CD4-positive, alpha-beta T cell treated with Interferon gamma for 1 hour (primary cell): ENCODE measurements around the gene B3GNT2.
"Not testable (repeated sequence)": the region's sequence is repeated elsewhere in the genome, so short reads cannot be mapped to it uniquely, and the experiment has no call there.

ENCODE experiments used
- DNase-seq: peaks from one replicate; pipeline ENCODE4 v3.0.0-alpha.2; 2020

B3GNT2 gene

GRCh38 chr2:62195421-62196277 is at the start of gene B3GNT2:
Gene B3GNT2 (plus strand): TSS chr2:62196115. CDS start chr2:62222221, 26,106 bp downstream.
- DNase-seq = peak; percentile 78

GRCh38 chr2:62146790-62147189 is 49.1 kb upstream of the B3GNT2 start:
- DNase-seq = peak; percentile 51

GRCh38 chr2:62147610-62148301 is 48.2 kb upstream of the B3GNT2 start:
- no peak for DNase-seq

GRCh38 chr2:62149708-62150107 is 46.2 kb upstream of the B3GNT2 start:
- no peak for DNase-seq

- no peak for DNase-seq
These were observed 45.2 kb upstream of the B3GNT2 start for GRCh38 chr2:62150597-62151305.

- no peak for DNase-seq
These were observed 44.6 kb upstream of the B3GNT2 start for GRCh38 chr2:62151306-62151638.

- no peak for DNase-seq
These were observed 43.9 kb upstream of the B3GNT2 start for GRCh38 chr2:62152000-62152399.

- DNase-seq = no peak
These were observed 38.9 kb upstream of the B3GNT2 start for GRCh38 chr2:62156861-62157496.

- no peak for DNase-seq
These were observed 37.3 kb upstream of the B3GNT2 start for GRCh38 chr2:62158444-62159121.

GRCh38 chr2:62160691-62161090 is 35.2 kb upstream of the B3GNT2 start:
- not testable (repeated sequence) for DNase-seq

GRCh38 chr2:62163106-62163831 is 32.6 kb upstream of the B3GNT2 start:
- no peak for DNase-seq

GRCh38 chr2:62163834-62164233 is 32.1 kb upstream of the B3GNT2 start:
- DNase-seq = no peak

GRCh38 chr2:62175728-62176127 is 20.2 kb upstream of the B3GNT2 start:
- no peak for DNase-seq

GRCh38 chr2:62176801-62177200 is 19.1 kb upstream of the B3GNT2 start:
- DNase-seq = no peak

- DNase-seq = no peak
These were observed 18.4 kb upstream of the B3GNT2 start for GRCh38 chr2:62177392-62178049.

GRCh38 chr2:62178741-62179271 is 17.1 kb upstream of the B3GNT2 start:
- no peak for DNase-seq

GRCh38 chr2:62180975-62181374 is 14.9 kb upstream of the B3GNT2 start:
- DNase-seq = no peak

- no peak for DNase-seq
These were observed 14.1 kb upstream of the B3GNT2 start for GRCh38 chr2:62181843-62182242.

- no peak for DNase-seq
These were observed 11.2 kb upstream of the B3GNT2 start for GRCh38 chr2:62184512-62185230.

- DNase-seq = no peak
These were observed 10.3 kb upstream of the B3GNT2 start for GRCh38 chr2:62185475-62186155.
